Naive B cell (primary cell): ENCODE measurements around the gene MCUB. TPM values are rescaled to one million over a fixed set of nuclear protein-coding genes. Genes with fewer than 3 reads are reported as not detected.
"Not testable (repeated sequence)": the region's sequence is repeated elsewhere in the genome, so short reads cannot be mapped to it uniquely, and the experiment has no call there.

Experiments used
- ATAC-seq, 2 donors: fragments of 150-1000 bp; cut with Tn5 transposase; 2 replicates each; pipeline ENCODE4 v1.10.0; 2021; ENCODE audit warnings: low read depth in 2 of 2, mild to moderate bottlenecking in 2 of 2, moderate library complexity in 2 of 2
- DNase-seq: peaks from one replicate; pipeline ENCODE4 v3.0.0; 2022
- H3K27ac Mint-ChIP-seq, 6 donors: one replicate each; pipeline ENCODE4 v1.8.0; 2020 to 2022; ENCODE audit warnings: mild to moderate bottlenecking in 6 of 6, mixed read lengths in 6 of 6, moderate library complexity in 5 of 6, inconsistent platforms in 2 of 6
- H3K27me3 Mint-ChIP-seq, 3 donors: one replicate each; pipeline ENCODE4 v1.8.0; 2021 to 2022; ENCODE audit warnings: mixed read lengths in 3 of 3, mild to moderate bottlenecking in 1 of 3
- H3K36me3 Mint-ChIP-seq, 2 donors: one replicate each; pipeline ENCODE4 v1.8.0; 2020 to 2022; ENCODE audit warnings: mixed read lengths in 2 of 2, inconsistent platforms in 1 of 2, mild to moderate bottlenecking in 1 of 2
- H3K4me1 Mint-ChIP-seq, 3 donors: one replicate each; pipeline ENCODE4 v1.8.0; 2020 to 2022; ENCODE audit warnings: mixed read lengths in 3 of 3, inconsistent platforms in 1 of 3, mild to moderate bottlenecking in 1 of 3, moderate library complexity in 1 of 3
- H3K4me3 Mint-ChIP-seq, 8 donors: one replicate each; pipeline ENCODE4 v1.8.0; 2020 to 2022; ENCODE audit warnings: mild to moderate bottlenecking in 8 of 8, mixed read lengths in 8 of 8, moderate library complexity in 8 of 8, inconsistent platforms in 2 of 8
- H3K9me3 Mint-ChIP-seq, 7 donors: one replicate each; pipeline ENCODE4 v1.8.0; 2020 to 2022; ENCODE audit warnings: mixed read lengths in 7 of 7, mild to moderate bottlenecking in 5 of 7, inconsistent platforms in 2 of 7, moderate library complexity in 1 of 7
- polyA plus RNA-seq, 6 donors: library from polyadenylated mRNA; unstranded; fragments of 300-500 nt; fragmentation: Illumina TruSeq; gene quantifications; one replicate each; pipeline ENCODE4 v1.2.3, GENCODE V29; 2021; ENCODE audit warnings: low read depth in 6 of 6

MCUB gene
- polyA plus RNA-seq, 6 donors from 2014 or later, result 118 to 213 (median 145) TPM

- Mint-ChIP-seq H3K36me3 (peaks cover 0 to 4% of the 10 kb centered on the region in 2 donors), H3K4me1 (peaks cover 24 to 43% (median 33%) of the 10 kb centered on the region in 3 donors), H3K27me3 (no peaks in the 10 kb centered on the region), H3K27ac (peak overlapping the region in 2 of 6 donors; percentile 65 to 66), H3K4me3 (peak overlapping the region in 4 of 8 donors; percentile 21 to 52 (median 33)), H3K9me3 (no peaks in the 10 kb centered on the region)
- no peak for DNase-seq
- no peak for ATAC-seq
Observed at GRCh38 chr4:109590905-109591304, 30.9 kb downstream of the MCUB start.

- Mint-ChIP-seq H3K4me1 (peaks cover 21 to 33% (median 27%) of the 10 kb centered on the region in 3 donors), H3K9me3 (no peaks in the 10 kb centered on the region), H3K36me3 (no peaks in the 10 kb centered on the region), H3K27ac (peak overlapping the region in 1 of 6 donors; percentile 23), H3K4me3 (no peak overlapping the region), H3K27me3 (no peaks in the 10 kb centered on the region)
- DNase-seq (no peak), ATAC-seq (no peak)
Observed at GRCh38 chr4:109592367-109592766, 32.3 kb downstream of the MCUB start.

- H3K9me3 Mint-ChIP-seq, result not testable (repeated sequence)
Observed at GRCh38 chr4:109595123-109595522, 35.1 kb downstream of the MCUB start.

GRCh38 chr4:109596420-109597085 lies 36.5 kb downstream of the MCUB start:
- not testable (repeated sequence) for H3K36me3 Mint-ChIP-seq, H3K27me3 Mint-ChIP-seq, DNase-seq, H3K4me3 Mint-ChIP-seq, H3K27ac Mint-ChIP-seq, H3K9me3 Mint-ChIP-seq, ATAC-seq
- H3K4me1 Mint-ChIP-seq, result peaks cover 6 to 19% (median 10%) of the 10 kb centered on the region in 3 donors

More at GRCh38 chr4:109595123-109595522, 35.1 kb downstream of the MCUB start:
- not testable (repeated sequence) for H3K27me3 Mint-ChIP-seq, H3K36me3 Mint-ChIP-seq, H3K27ac Mint-ChIP-seq, DNase-seq, H3K4me3 Mint-ChIP-seq, ATAC-seq
- H3K4me1 Mint-ChIP-seq, result peaks cover 14 to 23% (median 15%) of the 10 kb centered on the region in 3 donors

- no peak overlapping the region for H3K4me3 Mint-ChIP-seq
- H3K27me3 Mint-ChIP-seq, result no peaks in the 10 kb centered on the region
- DNase-seq, result no peak
- no peaks in the 10 kb centered on the region for H3K36me3 Mint-ChIP-seq
- ATAC-seq, result no peak
- peaks cover 0 to 18% (median 8%) of the 10 kb centered on the region in 7 donors for H3K9me3 Mint-ChIP-seq
- H3K4me1 Mint-ChIP-seq, result peaks cover 11 to 27% (median 12%) of the 10 kb centered on the region in 3 donors
- H3K27ac Mint-ChIP-seq, result no peak overlapping the region
Observed at GRCh38 chr4:109599046-109599652, 39.1 kb downstream of the MCUB start.

- Mint-ChIP-seq H3K36me3 (peaks cover 6 to 10% of the 10 kb centered on the region in 2 donors), H3K27ac (peak overlapping the region in 2 of 6 donors; percentile 25 to 29), H3K4me3 (no peak overlapping the region), H3K9me3 (peaks cover 0 to 25% (median 8%) of the 10 kb centered on the region in 7 donors), H3K4me1 (peaks cover 18 to 37% (median 23%) of the 10 kb centered on the region in 3 donors), H3K27me3 (no peaks in the 10 kb centered on the region)
- DNase-seq (no peak), ATAC-seq (no peak)
Observed at GRCh38 chr4:109600431-109600830, 40.4 kb downstream of the MCUB start.

- Mint-ChIP-seq H3K4me1 (peaks cover 20 to 43% (median 32%) of the 10 kb centered on the region in 3 donors), H3K27ac (peak overlapping the region in 2 of 6 donors; percentile 12 to 29), H3K36me3 (peaks cover 15 to 17% of the 10 kb centered on the region in 2 donors), H3K27me3 (no peaks in the 10 kb centered on the region), H3K9me3 (peaks cover 0 to 33% (median 14%) of the 10 kb centered on the region in 7 donors), H3K4me3 (no peak overlapping the region)
- DNase-seq (no peak), ATAC-seq (no peak)
Observed at GRCh38 chr4:109601336-109601735, 41.3 kb downstream of the MCUB start.

GRCh38 chr4:109607976-109608375 lies 47.9 kb downstream of the MCUB start:
- no peaks in the 10 kb centered on the region for H3K27me3 Mint-ChIP-seq
- DNase-seq, result no peak
- H3K4me1 Mint-ChIP-seq, result peaks cover 29 to 68% (median 51%) of the 10 kb centered on the region in 3 donors
- ATAC-seq, result no peak
- H3K4me3 Mint-ChIP-seq, result peak overlapping the region in 3 of 8 donors; percentile 9 to 60 (median 16)
- peak overlapping the region in 1 of 6 donors; percentile 37 for H3K27ac Mint-ChIP-seq
- peaks cover 52 to 53% of the 10 kb centered on the region in 2 donors for H3K36me3 Mint-ChIP-seq
- H3K9me3 Mint-ChIP-seq, result peaks cover 6 to 54% (median 26%) of the 10 kb centered on the region in 7 donors

GRCh38 chr4:109608879-109609278 lies 48.8 kb downstream of the MCUB start:
- Mint-ChIP-seq H3K36me3 (peaks cover 52 to 53% of the 10 kb centered on the region in 2 donors), H3K4me3 (no peak overlapping the region), H3K27ac (peak overlapping the region in 1 of 6 donors; percentile 66), H3K27me3 (no peaks in the 10 kb centered on the region), H3K9me3 (peaks cover 6 to 51% (median 26%) of the 10 kb centered on the region in 7 donors), H3K4me1 (peaks cover 36 to 75% (median 60%) of the 10 kb centered on the region in 3 donors)
- DNase-seq (no peak), ATAC-seq (no peak)

- H3K4me1 Mint-ChIP-seq, result peaks cover 42 to 79% (median 64%) of the 10 kb centered on the region in 3 donors
- H3K27me3 Mint-ChIP-seq, result no peaks in the 10 kb centered on the region
- peak overlapping the region in 1 of 8 donors; percentile 35 for H3K4me3 Mint-ChIP-seq
- ATAC-seq (no peak), DNase-seq (no peak)
- no peak overlapping the region for H3K27ac Mint-ChIP-seq
- H3K36me3 Mint-ChIP-seq, result peaks cover 52% of the 10 kb centered on the region in 2 donors
- peaks cover 6 to 50% (median 26%) of the 10 kb centered on the region in 7 donors for H3K9me3 Mint-ChIP-seq
Observed at GRCh38 chr4:109609431-109609830, 49.4 kb downstream of the MCUB start.

GRCh38 chr4:109610489-109610888 lies 50.4 kb downstream of the MCUB start:
- Mint-ChIP-seq H3K4me3 (no peak overlapping the region), H3K9me3 (peaks cover 6 to 41% (median 26%) of the 10 kb centered on the region in 7 donors), H3K36me3 (peaks cover 42 to 45% of the 10 kb centered on the region in 2 donors), H3K4me1 (peaks cover 43 to 74% (median 58%) of the 10 kb centered on the region in 3 donors), H3K27me3 (no peaks in the 10 kb centered on the region), H3K27ac (no peak overlapping the region)
- no peak for ATAC-seq
- DNase-seq, result no peak

GRCh38 chr4:109611045-109611646 lies 51.1 kb downstream of the MCUB start:
- Mint-ChIP-seq H3K4me1 (peaks cover 44 to 68% (median 59%) of the 10 kb centered on the region in 3 donors), H3K4me3 (no peak overlapping the region), H3K36me3 (peaks cover 38 to 39% of the 10 kb centered on the region in 2 donors), H3K27ac (no peak overlapping the region), H3K27me3 (no peaks in the 10 kb centered on the region), H3K9me3 (peaks cover 6 to 36% (median 22%) of the 10 kb centered on the region in 7 donors)
- ATAC-seq, result no peak
- DNase-seq, result no peak

- Mint-ChIP-seq H3K4me1 (peaks cover 44 to 52% (median 48%) of the 10 kb centered on the region in 3 donors), H3K9me3 (peaks cover 0 to 14% (median 4%) of the 10 kb centered on the region in 7 donors), H3K27me3 (no peaks in the 10 kb centered on the region), H3K4me3 (no peak overlapping the region), H3K27ac (peak overlapping the region in 1 of 6 donors; percentile 56), H3K36me3 (peaks cover 19 to 26% of the 10 kb centered on the region in 2 donors)
- no peak for ATAC-seq
- no peak for DNase-seq
Observed at GRCh38 chr4:109614015-109614414, 54.0 kb downstream of the MCUB start.
